ENCODE data around the gene CCDC90B.
"Not testable (repeated sequence)": the region's sequence is repeated elsewhere in the genome, so short reads cannot be mapped to it uniquely, and the experiment has no call there.

CCDC90B gene, protein sequence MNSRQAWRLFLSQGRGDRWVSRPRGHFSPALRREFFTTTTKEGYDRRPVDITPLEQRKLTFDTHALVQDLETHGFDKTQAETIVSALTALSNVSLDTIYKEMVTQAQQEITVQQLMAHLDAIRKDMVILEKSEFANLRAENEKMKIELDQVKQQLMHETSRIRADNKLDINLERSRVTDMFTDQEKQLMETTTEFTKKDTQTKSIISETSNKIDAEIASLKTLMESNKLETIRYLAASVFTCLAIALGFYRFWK

DNA sequence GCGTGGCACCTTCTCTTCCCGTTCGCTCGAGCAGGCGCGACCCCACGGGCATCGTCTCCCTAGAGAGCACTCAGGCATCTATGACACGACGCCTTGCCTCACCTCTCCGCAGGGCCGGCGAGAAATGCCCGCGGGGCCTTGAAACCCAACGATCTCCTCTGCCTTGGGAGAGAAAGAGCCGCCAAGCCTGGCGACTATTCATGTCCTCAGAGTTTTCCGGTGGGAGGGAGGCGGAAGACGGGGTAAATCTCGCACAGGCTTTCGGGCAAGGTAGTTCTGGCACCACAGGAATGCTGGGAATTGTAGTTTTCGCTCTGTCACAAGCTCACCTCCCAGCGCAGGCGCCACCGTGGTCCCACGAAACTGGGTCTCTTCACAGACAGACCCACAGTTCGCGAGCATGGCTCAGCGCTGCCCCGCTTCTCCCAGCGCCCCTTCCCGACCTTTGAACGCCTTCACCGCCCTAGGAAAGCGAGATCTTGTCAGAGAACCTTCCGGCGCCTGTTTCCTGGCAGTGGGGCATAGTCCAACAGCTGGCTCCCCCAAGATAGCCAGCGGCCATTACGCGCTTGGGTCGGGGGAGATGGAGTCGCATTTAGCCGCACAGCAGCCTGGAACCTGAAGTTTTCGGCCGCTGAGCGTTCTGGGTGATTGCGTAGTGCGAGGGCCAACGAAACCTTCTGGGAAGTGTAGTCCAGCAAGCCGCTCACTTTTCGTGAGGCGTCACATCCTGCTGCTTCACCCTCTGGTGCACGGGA, at the start of gene CCDC90B:
TSS of gene CCDC90B (minus strand) at position 597 of the 758 bp plus-strand sequence. CDS start at position 202, 395 bp downstream.
- H3K36me3 ChIP-seq (ENCODE audit: control insufficient read depth, insufficient read depth, low read length): no peaks in the 10 kb centered on the region
- no peaks in the 10 kb centered on the region for H3K27me3 ChIP-seq (ENCODE audit: control insufficient read depth, insufficient read depth, low read length)
- peaks cover 18% of the 10 kb centered on the region for H3K4me1 ChIP-seq (ENCODE audit: control insufficient read depth, insufficient read depth, low read length)
- H3K9ac ChIP-seq (ENCODE audit: low read length): peak within 1 kb of the TSS; percentile 89
- H3K4me3 ChIP-seq (ENCODE audit: low read length): peak within 1 kb of the TSS; percentile 97
- peak within 1 kb of the TSS; percentile 99 for H3K27ac ChIP-seq (ENCODE audit: low read depth, low read length)

GRCh38 chr11:83335446-83336070, 49.4 kb upstream of the CCDC90B start:
- Histone ChIP-seq H3K27ac (ENCODE audit: low read depth, low read length) (no peak overlapping the region), H3K36me3 (ENCODE audit: control insufficient read depth, insufficient read depth, low read length) (no peaks in the 10 kb centered on the region), H3K27me3 (ENCODE audit: control insufficient read depth, insufficient read depth, low read length) (no peaks in the 10 kb centered on the region), H3K4me3 (ENCODE audit: low read length) (no peak overlapping the region), H3K4me1 (ENCODE audit: control insufficient read depth, insufficient read depth, low read length) (no peaks in the 10 kb centered on the region), H3K9ac (ENCODE audit: low read length) (no peak overlapping the region)

- Histone ChIP-seq H3K4me1 (ENCODE audit: control insufficient read depth, insufficient read depth, low read length) (no peaks in the 10 kb centered on the region), H3K4me3 (ENCODE audit: low read length) (no peak overlapping the region), H3K9ac (ENCODE audit: low read length) (no peak overlapping the region), H3K27ac (ENCODE audit: low read depth, low read length) (no peak overlapping the region), H3K27me3 (ENCODE audit: control insufficient read depth, insufficient read depth, low read length) (no peaks in the 10 kb centered on the region), H3K36me3 (ENCODE audit: control insufficient read depth, insufficient read depth, low read length) (no peaks in the 10 kb centered on the region)
Measured at GRCh38 chr11:83330303-83330702, 44.1 kb upstream of the CCDC90B start.

DNA sequence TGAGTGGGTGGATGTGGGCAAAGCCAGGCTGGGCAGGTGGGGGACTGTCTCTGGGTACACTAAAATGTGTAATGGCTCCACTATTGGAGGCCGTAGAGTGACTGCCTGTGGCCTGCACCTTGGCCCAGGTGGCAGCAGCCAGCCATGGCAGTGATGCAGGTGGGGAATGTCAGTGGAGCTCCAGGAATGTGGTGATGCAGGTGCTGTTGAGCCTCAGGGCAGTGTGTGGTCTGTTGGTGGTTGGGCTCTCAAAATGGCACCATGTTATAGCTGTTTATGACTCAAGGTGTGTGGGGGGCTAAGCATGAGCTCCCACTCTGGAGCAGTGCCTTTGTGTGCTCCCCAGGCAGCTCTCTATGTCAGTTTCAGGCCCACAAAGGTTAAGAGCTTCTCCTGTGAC, 40.2 kb upstream of the CCDC90B start:
- Histone ChIP-seq H3K9ac (ENCODE audit: low read length) (no peak overlapping the region), H3K4me3 (ENCODE audit: low read length) (no peak overlapping the region), H3K27me3 (ENCODE audit: control insufficient read depth, insufficient read depth, low read length) (no peaks in the 10 kb centered on the region), H3K27ac (ENCODE audit: low read depth, low read length) (no peak overlapping the region), H3K4me1 (ENCODE audit: control insufficient read depth, insufficient read depth, low read length) (no peaks in the 10 kb centered on the region), H3K36me3 (ENCODE audit: control insufficient read depth, insufficient read depth, low read length) (no peaks in the 10 kb centered on the region)

- no peak overlapping the region for H3K9ac ChIP-seq (ENCODE audit: low read length)
- no peaks in the 10 kb centered on the region for H3K4me1 ChIP-seq (ENCODE audit: control insufficient read depth, insufficient read depth, low read length)
- H3K4me3 ChIP-seq (ENCODE audit: low read length): no peak overlapping the region
- H3K36me3 ChIP-seq (ENCODE audit: control insufficient read depth, insufficient read depth, low read length): no peaks in the 10 kb centered on the region
- H3K27ac ChIP-seq (ENCODE audit: low read depth, low read length): no peak overlapping the region
- no peaks in the 10 kb centered on the region for H3K27me3 ChIP-seq (ENCODE audit: control insufficient read depth, insufficient read depth, low read length)
Measured at GRCh38 chr11:83319346-83319745, 33.2 kb upstream of the CCDC90B start.

DNA sequence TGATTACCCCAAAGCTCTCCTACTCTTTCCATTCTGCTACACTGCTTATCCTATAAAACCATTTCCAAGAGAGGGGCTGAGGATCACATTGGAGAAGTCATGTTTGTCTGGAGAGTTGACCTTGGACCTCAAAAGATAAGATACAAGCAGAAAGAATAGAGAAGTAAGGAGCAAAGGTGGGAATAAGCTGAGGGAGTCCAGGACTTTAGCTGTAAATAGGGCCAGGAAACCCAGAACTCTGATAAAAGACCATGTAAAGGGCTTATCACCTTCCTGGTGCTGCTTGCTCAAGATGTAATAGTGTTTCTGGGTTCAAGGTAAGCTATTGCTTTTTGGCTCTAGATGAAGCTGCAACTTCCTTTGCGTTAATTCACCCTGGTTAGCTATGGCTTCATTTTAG, 32.8 kb upstream of the CCDC90B start:
- no peak overlapping the region for H3K4me3 ChIP-seq (ENCODE audit: low read length)
- no peak overlapping the region for H3K9ac ChIP-seq (ENCODE audit: low read length)
- no peak overlapping the region for H3K27ac ChIP-seq (ENCODE audit: low read depth, low read length)
- no peaks in the 10 kb centered on the region for H3K36me3 ChIP-seq (ENCODE audit: control insufficient read depth, insufficient read depth, low read length)
- no peaks in the 10 kb centered on the region for H3K4me1 ChIP-seq (ENCODE audit: control insufficient read depth, insufficient read depth, low read length)
- no peaks in the 10 kb centered on the region for H3K27me3 ChIP-seq (ENCODE audit: control insufficient read depth, insufficient read depth, low read length)

DNA sequence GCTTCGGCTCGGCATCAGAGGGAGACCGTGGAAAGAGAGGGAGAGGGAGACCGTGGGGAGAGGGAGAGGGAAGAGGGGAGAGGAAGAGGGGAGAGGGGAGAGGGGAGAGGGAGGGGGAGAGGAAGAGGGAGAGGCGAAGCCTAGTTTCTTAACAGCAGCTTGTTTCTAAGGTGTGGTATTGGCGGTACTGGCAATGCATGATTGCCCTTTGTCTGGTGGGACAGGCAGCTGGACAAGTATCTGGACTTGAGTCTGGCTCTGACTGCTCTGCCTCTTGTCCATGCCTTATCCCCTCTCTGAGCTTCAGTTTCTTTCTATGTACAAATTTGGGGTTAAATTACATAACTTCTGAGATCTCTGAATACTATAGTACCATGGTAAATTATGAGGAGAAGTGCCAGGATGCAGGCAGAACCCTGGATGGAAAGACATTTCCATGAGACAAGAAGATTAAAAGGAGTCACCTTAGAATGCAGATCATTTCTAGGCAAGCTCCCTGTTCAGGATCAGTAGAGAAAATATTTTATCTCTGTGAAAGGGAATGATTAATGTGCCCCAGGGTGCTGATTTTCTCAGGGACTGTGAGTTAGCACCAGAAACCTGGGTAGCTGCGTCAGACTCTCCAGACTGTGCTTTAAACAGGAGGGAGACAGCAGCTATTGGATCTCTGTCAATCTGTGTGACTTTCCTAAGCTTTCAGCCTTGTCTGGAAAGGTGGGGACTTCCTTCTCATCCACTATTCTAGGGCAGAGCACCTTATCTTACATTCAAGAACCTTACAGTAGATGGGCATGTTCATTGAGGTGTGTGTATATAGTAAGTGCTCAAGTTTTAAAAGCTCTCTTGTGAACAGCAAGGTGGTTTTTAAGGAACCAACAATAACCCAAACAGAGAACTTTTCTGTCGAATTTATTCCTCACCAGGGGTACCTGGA, 31.9 kb upstream of the CCDC90B start:
- Histone ChIP-seq H3K36me3 (ENCODE audit: control insufficient read depth, insufficient read depth, low read length) (no peaks in the 10 kb centered on the region), H3K27ac (ENCODE audit: low read depth, low read length) (no peak overlapping the region), H3K4me3 (ENCODE audit: low read length) (no peak overlapping the region), H3K27me3 (ENCODE audit: control insufficient read depth, insufficient read depth, low read length) (no peaks in the 10 kb centered on the region), H3K4me1 (ENCODE audit: control insufficient read depth, insufficient read depth, low read length) (no peaks in the 10 kb centered on the region), H3K9ac (ENCODE audit: low read length) (no peak overlapping the region)

- H3K4me3 ChIP-seq (ENCODE audit: low read length); H3K27me3 ChIP-seq (ENCODE audit: control insufficient read depth, insufficient read depth, low read length); H3K36me3 ChIP-seq (ENCODE audit: control insufficient read depth, insufficient read depth, low read length): not testable (repeated sequence)
Measured at GRCh38 chr11:83316897-83317268, 30.7 kb upstream of the CCDC90B start.

DNA sequence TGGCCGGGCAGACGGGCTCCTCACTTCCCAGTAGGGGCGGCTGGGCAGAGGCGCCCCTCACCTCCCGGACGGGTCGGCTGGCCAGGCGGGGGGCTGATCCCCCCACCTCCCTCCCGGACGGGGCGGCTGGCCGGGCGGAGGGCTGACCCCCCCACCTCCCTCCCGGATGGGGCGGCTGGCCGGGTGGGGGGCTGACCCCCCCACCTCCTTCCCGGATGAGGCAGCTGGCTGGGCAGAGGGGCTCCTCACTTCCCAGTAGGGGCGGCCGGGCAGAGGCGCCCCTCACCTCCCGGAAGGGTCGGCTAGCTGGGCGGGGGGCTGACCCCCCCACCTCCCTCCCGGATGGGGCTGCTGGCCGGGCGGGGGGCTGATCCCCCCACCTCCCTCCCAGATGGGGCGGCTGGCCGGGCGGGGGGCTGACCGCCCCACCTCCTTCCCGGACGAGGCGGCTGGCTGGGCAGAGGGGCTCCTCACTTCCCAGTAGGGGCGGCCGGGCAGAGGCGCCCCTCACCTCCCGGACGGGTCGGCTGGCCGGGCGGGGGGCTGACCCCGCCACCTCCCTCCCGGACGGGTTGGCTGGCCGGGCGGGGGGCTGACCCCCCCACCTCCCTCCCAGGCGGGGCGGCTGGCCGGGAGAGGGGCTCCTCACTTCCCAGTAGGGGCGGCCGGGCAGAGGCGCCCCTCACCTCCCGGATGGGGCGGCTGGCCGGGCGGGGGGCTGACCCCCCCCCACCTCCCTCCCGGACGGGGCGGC, 30.2 kb upstream of the CCDC90B start:
- not testable (repeated sequence) for H3K36me3 ChIP-seq (ENCODE audit: control insufficient read depth, insufficient read depth, low read length); H3K27ac ChIP-seq (ENCODE audit: low read depth, low read length)

More at GRCh38 chr11:83316897-83317268, 30.7 kb upstream of the CCDC90B start:
- H3K9ac ChIP-seq (ENCODE audit: low read length); H3K27ac ChIP-seq (ENCODE audit: low read depth, low read length); H3K4me1 ChIP-seq (ENCODE audit: control insufficient read depth, insufficient read depth, low read length): not testable (repeated sequence)

GRCh38 chr11:83312430-83312829, 26.3 kb upstream of the CCDC90B start:
- Histone ChIP-seq H3K27me3 (ENCODE audit: control insufficient read depth, insufficient read depth, low read length) (no peaks in the 10 kb centered on the region), H3K4me3 (ENCODE audit: low read length) (no peak overlapping the region), H3K36me3 (ENCODE audit: control insufficient read depth, insufficient read depth, low read length) (no peaks in the 10 kb centered on the region), H3K9ac (ENCODE audit: low read length) (no peak overlapping the region), H3K27ac (ENCODE audit: low read depth, low read length) (no peak overlapping the region), H3K4me1 (ENCODE audit: control insufficient read depth, insufficient read depth, low read length) (no peaks in the 10 kb centered on the region)

More for the DNA sequence above, 30.2 kb upstream of the CCDC90B start:
- H3K27me3 ChIP-seq (ENCODE audit: control insufficient read depth, insufficient read depth, low read length); H3K4me1 ChIP-seq (ENCODE audit: control insufficient read depth, insufficient read depth, low read length); H3K4me3 ChIP-seq (ENCODE audit: low read length); H3K9ac ChIP-seq (ENCODE audit: low read length): not testable (repeated sequence)

- Histone ChIP-seq H3K4me3 (ENCODE audit: low read length) (no peak overlapping the region), H3K27me3 (ENCODE audit: control insufficient read depth, insufficient read depth, low read length) (no peaks in the 10 kb centered on the region), H3K27ac (ENCODE audit: low read depth, low read length) (no peak overlapping the region), H3K36me3 (ENCODE audit: control insufficient read depth, insufficient read depth, low read length) (no peaks in the 10 kb centered on the region), H3K9ac (ENCODE audit: low read length) (no peak overlapping the region), H3K4me1 (ENCODE audit: control insufficient read depth, insufficient read depth, low read length) (no peaks in the 10 kb centered on the region)
Measured at GRCh38 chr11:83311701-83312100, 25.5 kb upstream of the CCDC90B start.

Measured in rectal smooth muscle tissue (tissue), 1 donor.